Right ventricle myocardium superior (tissue), 1 donor: ENCODE results near the gene ABCA7. TPM values are rescaled to one million over a fixed set of nuclear protein-coding genes. Genes with fewer than 3 reads are reported as not detected.

Experiments used
- total RNA-seq: library from RNA; stranded (reverse); fragmentation: NEBNext Ultra II Directional; extraction: Animal tissue kit (Norgen Biotek cat#: 25700); gene quantifications from one replicate; pipeline ENCODE4 v1.2.1, GENCODE V29; 2021
- donor health status: DM: no; HTN: yes; CAD: no; lungs with severe emphysema.

The ABCA7 gene
- total RNA-seq, 1 donor from 2014 or later, result 5.2 TPM

Other genes with a start within 250 kb of the ABCA7 start
- 56.0 TPM for gene PTBP1, start 242.7 kb upstream of the ABCA7 start, total RNA-seq
- gene PLPPR3, start 218.2 kb upstream of the ABCA7 start, total RNA-seq, result not detected
- not detected for gene AZU1, start 212.3 kb upstream of the ABCA7 start, total RNA-seq
- not detected for gene PRTN3, start 199.1 kb upstream of the ABCA7 start, total RNA-seq
- gene ELANE, start 187.8 kb upstream of the ABCA7 start, total RNA-seq, result 1.3 TPM
- gene CFD, start 180.4 kb upstream of the ABCA7 start, total RNA-seq, result 477 TPM
- gene MED16, start 146.9 kb upstream of the ABCA7 start, total RNA-seq, result 19.1 TPM
- not detected for gene RNU6-9, start 146.6 kb upstream of the ABCA7 start, total RNA-seq
- gene R3HDM4, start 126.9 kb upstream of the ABCA7 start, total RNA-seq, result 20.3 TPM
- not detected for gene KISS1R, start 122.8 kb upstream of the ABCA7 start, total RNA-seq
- 5.0 TPM for gene ARID3A, start 114.1 kb upstream of the ABCA7 start, total RNA-seq
- 18.6 TPM for gene WDR18, start 55.8 kb upstream of the ABCA7 start, total RNA-seq
- gene GRIN3B, start 39.7 kb upstream of the ABCA7 start, total RNA-seq, result not detected
- gene TMEM259, start 19.0 kb upstream of the ABCA7 start, total RNA-seq, result 109 TPM
- gene RNU6-2, start 18.6 kb upstream of the ABCA7 start, total RNA-seq, result not detected
- gene CNN2, start 13.5 kb upstream of the ABCA7 start, total RNA-seq, result 69.8 TPM
- 5.1 TPM for gene ARHGAP45, start 27.1 kb downstream of the ABCA7 start, total RNA-seq
- gene POLR2E, start 55.3 kb downstream of the ABCA7 start, total RNA-seq, result 146 TPM
- 345 TPM for gene GPX4, start 63.9 kb downstream of the ABCA7 start, total RNA-seq
- gene SBNO2, start 134.2 kb downstream of the ABCA7 start, total RNA-seq, result 15.1 TPM
- gene STK11, start 165.7 kb downstream of the ABCA7 start, total RNA-seq, result 54.8 TPM
- 1.1 TPM for gene CBARP, start 197.9 kb downstream of the ABCA7 start, total RNA-seq
- 692 TPM for gene ATP5F1D, start 201.6 kb downstream of the ABCA7 start, total RNA-seq
- 54.1 TPM for gene MIDN, start 208.5 kb downstream of the ABCA7 start, total RNA-seq
- gene CIRBP, start 229.2 kb downstream of the ABCA7 start, total RNA-seq, result 219 TPM
- gene FAM174C, start 235.4 kb downstream of the ABCA7 start, total RNA-seq, result 12.4 TPM
- not detected for gene EFNA2, start 245.8 kb downstream of the ABCA7 start, total RNA-seq